ENCODE data around the gene GABRB1. TPM values are rescaled to one million over a fixed set of nuclear protein-coding genes. Genes with fewer than 3 reads are reported as not detected.

GABRB1 gene
- total and polyA plus RNA-seq, 2 donors (not counting 1 experiment from before 2014, with no cell fraction given): not detected

DNA sequence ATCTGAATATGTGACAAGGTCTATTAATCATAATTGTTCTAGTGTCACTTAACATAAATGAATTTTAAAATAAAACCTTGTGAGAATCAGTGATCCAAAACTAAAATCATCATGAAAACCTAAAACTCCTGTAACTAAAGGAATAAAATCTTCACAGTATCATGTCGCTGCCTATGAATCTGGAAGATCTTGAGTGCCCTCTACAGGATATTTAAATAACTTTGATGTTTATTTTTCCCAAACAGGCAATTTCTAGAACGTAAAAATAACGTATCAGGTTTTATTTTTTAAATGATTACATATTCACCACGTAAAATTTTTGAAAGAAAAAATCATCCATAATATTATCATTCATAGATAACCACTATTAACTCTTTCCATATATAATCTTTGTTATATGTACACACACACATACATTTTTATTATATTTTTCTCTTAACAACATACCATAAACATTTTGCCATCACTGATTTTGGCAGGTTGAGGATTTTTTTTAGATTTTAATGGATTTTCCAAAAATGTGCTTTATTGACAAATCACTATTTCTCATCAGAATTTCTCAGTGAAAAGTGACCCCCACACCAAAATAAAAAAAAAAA lies 352.6 kb downstream of the GABRB1 start:
- Histone ChIP-seq H3K27me3 (replicated peaks in 1 of 4; ENCODE audit: control extremely low read depth in 1 of 4, control insufficient read depth in 3 of 4, insufficient read depth in 4 of 4, low read length in 3 of 4) (no peaks in the 10 kb centered on the region), H3K4me1 (ENCODE audit: control insufficient read depth in 2 of 2, insufficient read depth in 2 of 2, low read length in 2 of 2) (no peaks in the 10 kb centered on the region), H3K4me2 (replicated peaks; ENCODE audit: low read depth, low read length, poor library complexity, severe bottlenecking) (no peak overlapping the region), H3K79me2 (ENCODE audit: control insufficient read depth, insufficient read depth, low read length) (no peaks in the 10 kb centered on the region), H3K27ac (ENCODE audit: low read length in 2 of 2) (no peak overlapping the region), H3K36me3 (replicated peaks in 1 of 2; ENCODE audit: control extremely low read depth in 1 of 2, control insufficient read depth in 1 of 2, extremely low read depth in 1 of 2, insufficient read depth in 2 of 2, low read length in 1 of 2) (no peaks in the 10 kb centered on the region), H2AFZ (ENCODE audit: insufficient read depth, low read depth, low read length, poor library complexity, severe bottlenecking) (no peak overlapping the region), H3K9me3 (ENCODE audit: control extremely low read depth in 1 of 3, control insufficient read depth in 2 of 3, insufficient read depth in 1 of 3, low read length in 2 of 3) (no peaks in the 10 kb centered on the region), H4K20me1 (ENCODE audit: control insufficient read depth, insufficient read depth, low read length, poor library complexity, severe bottlenecking) (no peaks in the 10 kb centered on the region), H3K9ac (ENCODE audit: low read length) (no peak overlapping the region), H3K4me3 (ENCODE audit: control extremely low read depth in 1 of 5, extremely low read depth in 1 of 5, insufficient read depth in 1 of 5, low read depth in 2 of 5, low read length in 4 of 5) (no peak overlapping the region)
- TF ChIP-seq, protein P1, sequence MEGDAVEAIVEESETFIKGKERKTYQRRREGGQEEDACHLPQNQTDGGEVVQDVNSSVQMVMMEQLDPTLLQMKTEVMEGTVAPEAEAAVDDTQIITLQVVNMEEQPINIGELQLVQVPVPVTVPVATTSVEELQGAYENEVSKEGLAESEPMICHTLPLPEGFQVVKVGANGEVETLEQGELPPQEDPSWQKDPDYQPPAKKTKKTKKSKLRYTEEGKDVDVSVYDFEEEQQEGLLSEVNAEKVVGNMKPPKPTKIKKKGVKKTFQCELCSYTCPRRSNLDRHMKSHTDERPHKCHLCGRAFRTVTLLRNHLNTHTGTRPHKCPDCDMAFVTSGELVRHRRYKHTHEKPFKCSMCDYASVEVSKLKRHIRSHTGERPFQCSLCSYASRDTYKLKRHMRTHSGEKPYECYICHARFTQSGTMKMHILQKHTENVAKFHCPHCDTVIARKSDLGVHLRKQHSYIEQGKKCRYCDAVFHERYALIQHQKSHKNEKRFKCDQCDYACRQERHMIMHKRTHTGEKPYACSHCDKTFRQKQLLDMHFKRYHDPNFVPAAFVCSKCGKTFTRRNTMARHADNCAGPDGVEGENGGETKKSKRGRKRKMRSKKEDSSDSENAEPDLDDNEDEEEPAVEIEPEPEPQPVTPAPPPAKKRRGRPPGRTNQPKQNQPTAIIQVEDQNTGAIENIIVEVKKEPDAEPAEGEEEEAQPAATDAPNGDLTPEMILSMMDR (IDR thresholded peaks at IDR 0.05): peak; percentile 85
- no peak for TF ChIP-seq EZH2 (IDR thresholded peaks at IDR 0.05; ENCODE audit: borderline replicate concordance, insufficient read depth, low read depth, low read length, poor library complexity, severe bottlenecking)
- ATAC-seq (ENCODE audit: low read depth) (no peak), DNase-seq (peak; percentile 27)
- no peaks in the 10 kb centered on the region for H3K4me1 Mint-ChIP-seq
- no peak overlapping the region for H3K4me3 Mint-ChIP-seq
- ChIA-PET POLR2A (no interaction called here), CTCF (interaction anchor here (0.9 to 1.6 kb wide), 11 partner anchors 10 to 1440 kb away, joined by 3 to 8 read pairs (median 4); partner anchors contain the start of gene ATP10D)
- H3K27ac Mint-ChIP-seq: no peak overlapping the region
- intact Hi-C loops (cut with micrococcal nuclease): no loop called here
- WGBS (ENCODE audit: insufficient coverage): no CpG with 5 or more reads among the region's 4 CpGs
- peaks cover 4% of the 10 kb centered on the region for H3K27me3 Mint-ChIP-seq
- H3K9me3 Mint-ChIP-seq (ENCODE audit: insufficient read depth): no peaks in the 10 kb centered on the region

DNA sequence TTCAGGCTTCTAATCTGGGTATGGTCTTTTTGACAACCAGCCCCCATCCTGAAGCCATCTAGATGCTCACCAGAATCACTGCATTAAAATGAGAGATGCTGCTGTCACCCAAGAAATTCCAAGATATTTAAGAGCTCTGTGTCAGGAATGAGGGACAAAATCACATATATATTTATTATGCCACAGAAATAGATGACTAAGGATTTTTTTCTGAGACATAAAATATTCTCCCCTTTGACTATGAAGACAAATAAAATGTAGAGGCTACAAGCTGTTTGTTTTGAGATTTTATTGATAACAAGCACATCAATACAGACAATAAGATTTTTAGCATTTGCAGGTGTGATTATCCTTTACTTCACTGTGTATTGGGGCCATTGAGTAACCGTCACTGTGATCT lies 354.8 kb downstream of the GABRB1 start:
- Mint-ChIP-seq H3K9me3 (ENCODE audit: insufficient read depth) (no peaks in the 10 kb centered on the region), H3K27me3 (peaks cover 4% of the 10 kb centered on the region), H3K4me3 (no peak overlapping the region), H3K27ac (no peak overlapping the region), H3K4me1 (no peaks in the 10 kb centered on the region)
- Histone ChIP-seq H2AFZ (ENCODE audit: insufficient read depth, low read depth, low read length, poor library complexity, severe bottlenecking) (no peak overlapping the region), H3K9ac (ENCODE audit: low read length) (no peak overlapping the region), H3K4me1 (ENCODE audit: control insufficient read depth in 2 of 2, insufficient read depth in 2 of 2, low read length in 2 of 2) (no peaks in the 10 kb centered on the region), H3K27ac (ENCODE audit: low read length in 2 of 2) (no peak overlapping the region), H3K27me3 (replicated peaks in 1 of 4; ENCODE audit: control extremely low read depth in 1 of 4, control insufficient read depth in 3 of 4, insufficient read depth in 4 of 4, low read length in 3 of 4) (peaks cover 0 to 3% (median 0%) of the 10 kb centered on the region in 4 experiments), H3K4me3 (ENCODE audit: control extremely low read depth in 1 of 5, extremely low read depth in 1 of 5, insufficient read depth in 1 of 5, low read depth in 2 of 5, low read length in 4 of 5) (no peak overlapping the region), H3K79me2 (ENCODE audit: control insufficient read depth, insufficient read depth, low read length) (no peaks in the 10 kb centered on the region), H3K36me3 (replicated peaks in 1 of 2; ENCODE audit: control extremely low read depth in 1 of 2, control insufficient read depth in 1 of 2, extremely low read depth in 1 of 2, insufficient read depth in 2 of 2, low read length in 1 of 2) (no peaks in the 10 kb centered on the region), H3K9me3 (ENCODE audit: control extremely low read depth in 1 of 3, control insufficient read depth in 2 of 3, insufficient read depth in 1 of 3, low read length in 2 of 3) (no peaks in the 10 kb centered on the region), H3K4me2 (replicated peaks; ENCODE audit: low read depth, low read length, poor library complexity, severe bottlenecking) (no peak overlapping the region), H4K20me1 (ENCODE audit: control insufficient read depth, insufficient read depth, low read length, poor library complexity, severe bottlenecking) (no peaks in the 10 kb centered on the region)
- ChIA-PET POLR2A (no interaction called here), CTCF (no interaction called here)
- ATAC-seq (ENCODE audit: low read depth) (no peak), DNase-seq (no peak)
- TF ChIP-seq, protein P1 (IDR thresholded peaks at IDR 0.05): no peak
- TF ChIP-seq EZH2 (IDR thresholded peaks at IDR 0.05; ENCODE audit: borderline replicate concordance, insufficient read depth, low read depth, low read length, poor library complexity, severe bottlenecking): no peak
- intact Hi-C loops (cut with micrococcal nuclease): no loop called here
- no CpG with 5 or more reads among the region's 1 CpG for WGBS (ENCODE audit: insufficient coverage)

All from B cell (primary cell).